GM04504 (cell line): ENCODE results near the gene MCTP1.
"Not testable (repeated sequence)": the region's sequence is repeated elsewhere in the genome, so short reads cannot be mapped to it uniquely, and the experiment has no call there.

Experiments
- DNase-seq: peaks from one replicate; pipeline ENCODE4 v3.0.0-alpha.2; 2012; ENCODE audit warnings: low read depth

Gene MCTP1

GRCh38 chr5:94863951-94864350 lies 420.9 kb downstream of the MCTP1 start:
- no peak for DNase-seq

GRCh38 chr5:94857111-94857510 lies 427.8 kb downstream of the MCTP1 start:
- no peak for DNase-seq

GRCh38 chr5:94856257-94856800 lies 428.6 kb downstream of the MCTP1 start:
- no peak for DNase-seq

- no peak for DNase-seq
These were observed 429.4 kb downstream of the MCTP1 start for GRCh38 chr5:94855543-94855942.

GRCh38 chr5:94853120-94853519 lies 431.8 kb downstream of the MCTP1 start:
- DNase-seq: no peak

GRCh38 chr5:94850960-94851359 lies 433.9 kb downstream of the MCTP1 start:
- DNase-seq: no peak

- DNase-seq: peak; percentile 23
These were observed 434.8 kb downstream of the MCTP1 start for GRCh38 chr5:94849821-94850736.

GRCh38 chr5:94849324-94849723 lies 435.6 kb downstream of the MCTP1 start:
- no peak for DNase-seq

GRCh38 chr5:94847726-94848125 lies 437.2 kb downstream of the MCTP1 start:
- DNase-seq: no peak

- DNase-seq: no peak
These were observed 437.9 kb downstream of the MCTP1 start for GRCh38 chr5:94847019-94847418.

GRCh38 chr5:94845696-94846095 lies 439.2 kb downstream of the MCTP1 start:
- not testable (repeated sequence) for DNase-seq

- no peak for DNase-seq
These were observed 443.1 kb downstream of the MCTP1 start for GRCh38 chr5:94841598-94842322.

GRCh38 chr5:94833851-94834250 lies 451.0 kb downstream of the MCTP1 start:
- DNase-seq: no peak

GRCh38 chr5:94832685-94833084 lies 452.2 kb downstream of the MCTP1 start:
- DNase-seq: no peak

- no peak for DNase-seq
These were observed 454.4 kb downstream of the MCTP1 start for GRCh38 chr5:94830520-94830919.

GRCh38 chr5:94828222-94828621 lies 456.7 kb downstream of the MCTP1 start:
- DNase-seq: not testable (repeated sequence)

- no peak for DNase-seq
These were observed 464.4 kb downstream of the MCTP1 start for GRCh38 chr5:94820488-94820887.

GRCh38 chr5:94818904-94819303 lies 466.0 kb downstream of the MCTP1 start:
- no peak for DNase-seq

GRCh38 chr5:94815313-94816039 lies 469.4 kb downstream of the MCTP1 start:
- no peak for DNase-seq

- no peak for DNase-seq
These were observed 472.7 kb downstream of the MCTP1 start for GRCh38 chr5:94812232-94812631.

GRCh38 chr5:94811331-94811730 lies 473.6 kb downstream of the MCTP1 start:
- no peak for DNase-seq

- DNase-seq: no peak
These were observed 474.0 kb downstream of the MCTP1 start for GRCh38 chr5:94810877-94811276.
